HEK293 (cell line): ENCODE measurements around the gene COMMD7.

Source experiments
- MYNN ChIP-seq: fragments of 450-650 bp; formaldehyde crosslinking; IDR thresholded peaks from 2 replicates; pipeline ENCODE4 v1.5.1; 2016; ENCODE audit warnings: missing biosample characterization, missing genetic modification characterization, borderline replicate concordance
- PATZ1 ChIP-seq: fragments of 450-650 bp; formaldehyde crosslinking; IDR thresholded peaks from 2 replicates; pipeline ENCODE4 v1.5.1; 2016; ENCODE audit warnings: missing biosample characterization, missing genetic modification characterization
- SCRT1 ChIP-seq: fragments of 450-650 bp; formaldehyde crosslinking; IDR thresholded peaks from 2 replicates; pipeline ENCODE4 v1.5.1; 2016; ENCODE audit warnings: missing biosample characterization, missing genetic modification characterization, borderline replicate concordance
- ZFP3 ChIP-seq: fragments of 450-650 bp; formaldehyde crosslinking; IDR thresholded peaks from 2 replicates; pipeline ENCODE4 v1.5.1; 2016; ENCODE audit warnings: low read depth, missing biosample characterization, missing genetic modification characterization
- ZNF133 ChIP-seq: fragments of 450-650 bp; formaldehyde crosslinking; IDR thresholded peaks from 2 replicates; pipeline ENCODE4 v1.5.1; 2016; ENCODE audit warnings: missing biosample characterization, missing genetic modification characterization
- ZNF138 ChIP-seq: fragments of 450-650 bp; formaldehyde crosslinking; IDR thresholded peaks from 2 replicates; pipeline ENCODE4 v1.5.1; 2016; ENCODE audit warnings: missing biosample characterization, missing genetic modification characterization, borderline replicate concordance
- ZNF16 ChIP-seq: fragments of 450-650 bp; formaldehyde crosslinking; IDR thresholded peaks from 2 replicates; pipeline ENCODE4 v1.5.1; 2016; ENCODE audit warnings: low read depth, missing biosample characterization, missing genetic modification characterization
- ZNF202 ChIP-seq: fragments of 450-650 bp; formaldehyde crosslinking; IDR thresholded peaks from 2 replicates; pipeline ENCODE4 v1.5.1; 2016; ENCODE audit warnings: missing biosample characterization, missing genetic modification characterization, borderline replicate concordance
- ZNF23 ChIP-seq: fragments of 450-650 bp; formaldehyde crosslinking; IDR thresholded peaks from 2 replicates; pipeline ENCODE4 v1.5.1; 2016; ENCODE audit warnings: missing biosample characterization, missing genetic modification characterization, borderline replicate concordance
- ZNF24 ChIP-seq: fragments of 450-650 bp; formaldehyde crosslinking; IDR thresholded peaks from 2 replicates; pipeline ENCODE4 v1.5.1; 2016; ENCODE audit warnings: missing biosample characterization, missing genetic modification characterization
- ZNF280C ChIP-seq: fragments of 450-650 bp; formaldehyde crosslinking; IDR thresholded peaks from 2 replicates; pipeline ENCODE4 v1.5.1; 2016; ENCODE audit warnings: missing biosample characterization, missing genetic modification characterization
- ZNF398 ChIP-seq: fragments of 450-650 bp; formaldehyde crosslinking; IDR thresholded peaks from 2 replicates; pipeline ENCODE4 v1.5.1; 2017; ENCODE audit warnings: missing biosample characterization, missing genetic modification characterization
- ZNF473 ChIP-seq: fragments of 450-650 bp; formaldehyde crosslinking; IDR thresholded peaks from 2 replicates; pipeline ENCODE4 v1.5.1; 2017; ENCODE audit warnings: missing biosample characterization, missing genetic modification characterization
- ZNF621 ChIP-seq: fragments of 450-650 bp; formaldehyde crosslinking; IDR thresholded peaks from 2 replicates; pipeline ENCODE4 v1.5.1; 2017; ENCODE audit warnings: missing biosample characterization, missing genetic modification characterization
- ZNF629 ChIP-seq: fragments of 450-650 bp; formaldehyde crosslinking; IDR thresholded peaks from 2 replicates; pipeline ENCODE4 v1.5.1; 2017; ENCODE audit warnings: missing biosample characterization, missing genetic modification characterization
- ZNF670 ChIP-seq: fragments of 450-650 bp; formaldehyde crosslinking; IDR thresholded peaks from 2 replicates; pipeline ENCODE4 v1.5.1; 2016; ENCODE audit warnings: missing biosample characterization, missing genetic modification characterization, low read depth
- ZNF777 ChIP-seq: fragments of 450-650 bp; formaldehyde crosslinking; IDR thresholded peaks from 2 replicates; pipeline ENCODE4 v1.5.1; 2017; ENCODE audit warnings: missing biosample characterization, missing genetic modification characterization, borderline replicate concordance
- ZNF791 ChIP-seq: fragments of 450-650 bp; formaldehyde crosslinking; IDR thresholded peaks from 2 replicates; pipeline ENCODE4 v1.5.1; 2016; ENCODE audit warnings: missing biosample characterization, missing genetic modification characterization
- ZXDB ChIP-seq: fragments of 450-650 bp; formaldehyde crosslinking; IDR thresholded peaks from 2 replicates; pipeline ENCODE4 v1.5.1; 2016; ENCODE audit warnings: missing biosample characterization, missing genetic modification characterization
- TF ChIP-seq, protein P1 (sequence below): sonication (generic); formaldehyde crosslinking; IDR thresholded peaks from 2 replicates; pipeline ENCODE4 v1.8.1; 2022; ENCODE audit warnings: mild to moderate bottlenecking, moderate library complexity, missing genetic modification reagents
- TF ChIP-seq, protein P2 (sequence below): fragments of 450-650 bp; IDR thresholded peaks from 2 replicates; pipeline ENCODE4 v1.5.1; 2018; ENCODE audit warnings: missing biosample characterization, mild to moderate bottlenecking, missing genetic modification characterization
- TF ChIP-seq, protein P3 (sequence below): fragments of 450-650 bp; formaldehyde crosslinking; IDR thresholded peaks from 2 replicates; pipeline ENCODE4 v1.5.1; 2016; ENCODE audit warnings: missing biosample characterization, missing genetic modification characterization
- TF ChIP-seq, protein P4 (sequence below): fragments of 450-650 bp; formaldehyde crosslinking; IDR thresholded peaks from 2 replicates; pipeline ENCODE4 v1.5.1; 2016; ENCODE audit warnings: missing biosample characterization, missing genetic modification characterization
- TF ChIP-seq, protein P5 (sequence below): fragments of 450-650 bp; formaldehyde crosslinking; IDR thresholded peaks from 2 replicates; pipeline ENCODE4 v1.5.1; 2017; ENCODE audit warnings: missing biosample characterization, missing genetic modification characterization

COMMD7 gene

DNA sequence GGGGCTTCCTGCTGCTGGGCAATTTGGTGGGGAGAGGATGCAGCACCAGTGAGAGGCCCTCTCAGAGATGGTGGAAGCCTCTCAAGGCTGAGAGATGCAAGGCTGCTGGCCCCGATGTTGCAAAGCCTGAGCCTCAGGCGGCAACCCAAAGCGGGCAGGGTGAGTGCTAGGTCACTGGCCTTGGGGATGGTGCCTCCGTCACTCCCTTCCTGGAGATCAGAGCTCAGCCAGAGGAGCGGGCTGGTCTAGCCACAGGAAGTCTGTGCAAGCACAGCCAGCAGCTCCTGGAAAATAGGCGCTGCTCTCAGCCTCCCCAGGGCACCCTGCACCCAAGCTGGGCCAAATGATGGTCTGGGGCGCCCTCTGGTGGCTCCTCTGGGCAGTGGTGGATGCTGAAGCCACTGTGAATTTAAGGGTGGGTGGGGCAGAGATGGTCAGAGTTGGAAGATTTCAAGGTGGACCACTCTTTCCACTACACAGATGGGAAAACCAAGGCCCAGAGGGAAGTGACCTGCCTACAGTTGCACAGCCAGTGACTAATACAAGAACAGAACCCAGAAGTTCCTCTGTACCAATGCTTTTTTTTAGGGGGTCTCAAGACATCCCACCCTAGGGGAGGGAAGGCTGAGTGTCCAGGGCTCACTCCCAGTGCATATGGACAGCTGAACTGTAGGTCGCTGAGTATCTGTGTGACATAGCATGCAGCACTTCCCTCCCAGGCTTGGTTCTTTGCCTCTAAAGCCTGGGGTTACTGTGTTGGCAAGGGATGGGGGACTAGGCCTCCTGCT, 90.3 kb downstream of the COMMD7 start (continued):
- no peak for TF ChIP-seq ZFP3 (tag by site-specific recombination)
- TF ChIP-seq, protein P1, sequence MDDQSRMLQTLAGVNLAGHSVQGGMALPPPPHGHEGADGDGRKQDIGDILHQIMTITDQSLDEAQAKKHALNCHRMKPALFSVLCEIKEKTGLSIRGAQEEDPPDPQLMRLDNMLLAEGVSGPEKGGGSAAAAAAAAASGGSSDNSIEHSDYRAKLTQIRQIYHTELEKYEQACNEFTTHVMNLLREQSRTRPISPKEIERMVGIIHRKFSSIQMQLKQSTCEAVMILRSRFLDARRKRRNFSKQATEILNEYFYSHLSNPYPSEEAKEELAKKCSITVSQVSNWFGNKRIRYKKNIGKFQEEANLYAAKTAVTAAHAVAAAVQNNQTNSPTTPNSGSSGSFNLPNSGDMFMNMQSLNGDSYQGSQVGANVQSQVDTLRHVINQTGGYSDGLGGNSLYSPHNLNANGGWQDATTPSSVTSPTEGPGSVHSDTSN (CRISPR knock-in tag) = no peak
- TF ChIP-seq ZNF23 (tag by site-specific recombination) = no peak
- TF ChIP-seq ZNF133 (tag by site-specific recombination) = no peak
- no peak for TF ChIP-seq ZNF138
- no peak for TF ChIP-seq SCRT1 (tag by site-specific recombination)
- TF ChIP-seq, protein P2, sequence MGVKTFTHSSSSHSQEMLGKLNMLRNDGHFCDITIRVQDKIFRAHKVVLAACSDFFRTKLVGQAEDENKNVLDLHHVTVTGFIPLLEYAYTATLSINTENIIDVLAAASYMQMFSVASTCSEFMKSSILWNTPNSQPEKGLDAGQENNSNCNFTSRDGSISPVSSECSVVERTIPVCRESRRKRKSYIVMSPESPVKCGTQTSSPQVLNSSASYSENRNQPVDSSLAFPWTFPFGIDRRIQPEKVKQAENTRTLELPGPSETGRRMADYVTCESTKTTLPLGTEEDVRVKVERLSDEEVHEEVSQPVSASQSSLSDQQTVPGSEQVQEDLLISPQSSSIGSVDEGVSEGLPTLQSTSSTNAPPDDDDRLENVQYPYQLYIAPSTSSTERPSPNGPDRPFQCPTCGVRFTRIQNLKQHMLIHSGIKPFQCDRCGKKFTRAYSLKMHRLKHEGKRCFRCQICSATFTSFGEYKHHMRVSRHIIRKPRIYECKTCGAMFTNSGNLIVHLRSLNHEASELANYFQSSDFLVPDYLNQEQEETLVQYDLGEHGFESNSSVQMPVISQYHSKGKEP (tag by site-specific recombination) = no peak
- TF ChIP-seq ZNF202 (tag by site-specific recombination) = no peak
- no peak for TF ChIP-seq ZNF791 (tag by site-specific recombination)
- no peak for TF ChIP-seq ZNF621
- TF ChIP-seq MYNN (tag by site-specific recombination) = no peak
- TF ChIP-seq, protein P3, sequence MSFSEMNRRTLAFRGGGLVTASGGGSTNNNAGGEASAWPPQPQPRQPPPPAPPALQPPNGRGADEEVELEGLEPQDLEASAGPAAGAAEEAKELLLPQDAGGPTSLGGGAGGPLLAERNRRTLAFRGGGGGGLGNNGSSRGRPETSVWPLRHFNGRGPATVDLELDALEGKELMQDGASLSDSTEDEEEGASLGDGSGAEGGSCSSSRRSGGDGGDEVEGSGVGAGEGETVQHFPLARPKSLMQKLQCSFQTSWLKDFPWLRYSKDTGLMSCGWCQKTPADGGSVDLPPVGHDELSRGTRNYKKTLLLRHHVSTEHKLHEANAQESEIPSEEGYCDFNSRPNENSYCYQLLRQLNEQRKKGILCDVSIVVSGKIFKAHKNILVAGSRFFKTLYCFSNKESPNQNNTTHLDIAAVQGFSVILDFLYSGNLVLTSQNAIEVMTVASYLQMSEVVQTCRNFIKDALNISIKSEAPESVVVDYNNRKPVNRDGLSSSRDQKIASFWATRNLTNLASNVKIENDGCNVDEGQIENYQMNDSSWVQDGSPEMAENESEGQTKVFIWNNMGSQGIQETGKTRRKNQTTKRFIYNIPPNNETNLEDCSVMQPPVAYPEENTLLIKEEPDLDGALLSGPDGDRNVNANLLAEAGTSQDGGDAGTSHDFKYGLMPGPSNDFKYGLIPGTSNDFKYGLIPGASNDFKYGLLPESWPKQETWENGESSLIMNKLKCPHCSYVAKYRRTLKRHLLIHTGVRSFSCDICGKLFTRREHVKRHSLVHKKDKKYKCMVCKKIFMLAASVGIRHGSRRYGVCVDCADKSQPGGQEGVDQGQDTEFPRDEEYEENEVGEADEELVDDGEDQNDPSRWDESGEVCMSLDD (tag by site-specific recombination) = no peak
- peak; percentile 66 for TF ChIP-seq PATZ1 (tag by site-specific recombination)
- TF ChIP-seq ZNF398 (tag by site-specific recombination) = no peak
- TF ChIP-seq ZNF16 (tag by site-specific recombination) = no peak
- no peak for TF ChIP-seq ZNF670 (tag by site-specific recombination)
- TF ChIP-seq, protein P4, sequence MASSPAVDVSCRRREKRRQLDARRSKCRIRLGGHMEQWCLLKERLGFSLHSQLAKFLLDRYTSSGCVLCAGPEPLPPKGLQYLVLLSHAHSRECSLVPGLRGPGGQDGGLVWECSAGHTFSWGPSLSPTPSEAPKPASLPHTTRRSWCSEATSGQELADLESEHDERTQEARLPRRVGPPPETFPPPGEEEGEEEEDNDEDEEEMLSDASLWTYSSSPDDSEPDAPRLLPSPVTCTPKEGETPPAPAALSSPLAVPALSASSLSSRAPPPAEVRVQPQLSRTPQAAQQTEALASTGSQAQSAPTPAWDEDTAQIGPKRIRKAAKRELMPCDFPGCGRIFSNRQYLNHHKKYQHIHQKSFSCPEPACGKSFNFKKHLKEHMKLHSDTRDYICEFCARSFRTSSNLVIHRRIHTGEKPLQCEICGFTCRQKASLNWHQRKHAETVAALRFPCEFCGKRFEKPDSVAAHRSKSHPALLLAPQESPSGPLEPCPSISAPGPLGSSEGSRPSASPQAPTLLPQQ (tag by site-specific recombination) = no peak
- no peak for TF ChIP-seq ZNF473 (tag by site-specific recombination)
- TF ChIP-seq ZNF629 (tag by site-specific recombination) = no peak
- no peak for TF ChIP-seq ZNF777 (tag by site-specific recombination)
- TF ChIP-seq ZXDB (tag by site-specific recombination) = no peak
- no peak for TF ChIP-seq ZNF24 (tag by site-specific recombination)
- no peak for TF ChIP-seq ZNF280C (tag by site-specific recombination)
- TF ChIP-seq, protein P5, sequence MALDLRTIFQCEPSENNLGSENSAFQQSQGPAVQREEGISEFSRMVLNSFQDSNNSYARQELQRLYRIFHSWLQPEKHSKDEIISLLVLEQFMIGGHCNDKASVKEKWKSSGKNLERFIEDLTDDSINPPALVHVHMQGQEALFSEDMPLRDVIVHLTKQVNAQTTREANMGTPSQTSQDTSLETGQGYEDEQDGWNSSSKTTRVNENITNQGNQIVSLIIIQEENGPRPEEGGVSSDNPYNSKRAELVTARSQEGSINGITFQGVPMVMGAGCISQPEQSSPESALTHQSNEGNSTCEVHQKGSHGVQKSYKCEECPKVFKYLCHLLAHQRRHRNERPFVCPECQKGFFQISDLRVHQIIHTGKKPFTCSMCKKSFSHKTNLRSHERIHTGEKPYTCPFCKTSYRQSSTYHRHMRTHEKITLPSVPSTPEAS (tag by site-specific recombination) = peak; percentile 66
